Endodermal cell (in vitro differentiated cells): ENCODE results near the gene AAR2. TPM values are rescaled to one million over a fixed set of nuclear protein-coding genes. Genes with fewer than 3 reads are reported as not detected.

ENCODE experiments used
- DNase-seq: peaks from one replicate; pipeline ENCODE4 v3.0.0-alpha.2; 2017
- H3K27ac ChIP-seq: 2 replicates; pipeline ENCODE4 v1.5.1; 2013; ENCODE audit warnings: mild to moderate bottlenecking, low read depth, low read length, moderate library complexity
- H3K27me3 ChIP-seq: 2 replicates; pipeline ENCODE4 v1.6.1; 2013; ENCODE audit warnings: mild to moderate bottlenecking, low read length, moderate library complexity; ENCODE audit not compliant: insufficient read depth, control insufficient read depth, poor library complexity, severe bottlenecking
- H3K36me3 ChIP-seq: 2 replicates; pipeline ENCODE4 v1.7.0; 2013; ENCODE audit warnings: mild to moderate bottlenecking, low read length, moderate library complexity; ENCODE audit not compliant: control insufficient read depth, insufficient read depth
- H3K4me1 ChIP-seq: one replicate; pipeline ENCODE4 v1.7.0; 2013; ENCODE audit warnings: low read length; ENCODE audit not compliant: control insufficient read depth, insufficient read depth
- H3K4me3 ChIP-seq: 2 replicates; pipeline ENCODE4 v1.5.1; 2013; ENCODE audit warnings: mild to moderate bottlenecking, low read length, moderate library complexity
- H3K9ac ChIP-seq: 2 replicates; pipeline ENCODE4 v1.6.1; 2013; ENCODE audit warnings: mild to moderate bottlenecking, low read length, moderate library complexity; ENCODE audit not compliant: poor library complexity, severe bottlenecking; ENCODE audit errors: extremely low read depth
- H3K9me3 ChIP-seq: 2 replicates; pipeline ENCODE4 v1.6.1; 2013; ENCODE audit warnings: mild to moderate bottlenecking, low read length, moderate library complexity; ENCODE audit not compliant: control insufficient read depth
- H3K27ac Mint-ChIP-seq: 2 replicates; pipeline ENCODE4 v1.8.0; 2020; ENCODE audit warnings: mixed read lengths
- H3K27me3 Mint-ChIP-seq: 2 replicates; pipeline ENCODE4 v1.8.0; 2021; ENCODE audit warnings: mild to moderate bottlenecking, mixed read lengths; ENCODE audit not compliant: insufficient read depth
- H3K36me3 Mint-ChIP-seq: 2 replicates; pipeline ENCODE4 v1.8.0; 2020; ENCODE audit warnings: low read depth, mixed read lengths
- H3K4me1 Mint-ChIP-seq: 2 replicates; pipeline ENCODE4 v1.8.0; 2020; ENCODE audit warnings: mixed read lengths
- H3K4me3 Mint-ChIP-seq: 2 replicates; pipeline ENCODE4 v1.8.0; 2020; ENCODE audit warnings: mild to moderate bottlenecking, moderate library complexity, mixed read lengths
- H3K9me3 Mint-ChIP-seq: 2 replicates; pipeline ENCODE4 v1.8.0; 2020; ENCODE audit warnings: mild to moderate bottlenecking, mixed read lengths
- CTCF ChIP-seq: fragments of 200-600 bp; sonication (generic); conservative IDR thresholded peaks from 2 replicates; pipeline ENCODE4 v1.5.0; 2021; ENCODE audit warnings: antibody characterized with exemption, mild to moderate bottlenecking
- WGBS, 2 experiments: methylation state at CpG; one replicate each; pipeline versions ENCODE4 v1.1.5 to v1.1.7; 2013; ENCODE audit warnings: missing lambda C conversion rate in 2 of 2, mixed read lengths in 1 of 2; ENCODE audit not compliant: insufficient coverage in 1 of 2, insufficient read length in 1 of 2; 5-methylcytosine and 5-hydroxymethylcytosine counted together
- total RNA-seq, 2 donors: library from RNA; stranded (reverse); fragmentation: NEBNext Ultra II Directional in 1 of 2; extraction: Animal tissue kit (Norgen Biotek cat#: 25700) in 1 of 2; gene quantifications; 2 replicates in 1 of 2; 3 replicates in 1 of 2; pipeline ENCODE4 v1.2.1, GENCODE V29; 2021

Gene AAR2
- total RNA-seq, 2 donors from 2014 or later, result 23.5 to 24.3 TPM

GRCh38 chr20:36218380-36219064 lies 17.8 kb upstream of the AAR2 start:
- H3K4me1 ChIP-seq, result no peaks in the 10 kb centered on the region
- Mint-ChIP-seq H3K27ac (no peak overlapping the region), H3K4me1 (peaks cover 3% of the 10 kb centered on the region), H3K36me3 (no peaks in the 10 kb centered on the region), H3K4me3 (no peak overlapping the region), H3K27me3 (no peaks in the 10 kb centered on the region), H3K9me3 (no peaks in the 10 kb centered on the region)
- H3K9ac ChIP-seq, result no peak overlapping the region
- 88 to 98% methylated on average over 12 to 16 of the region's 16 CpGs for WGBS, 2 experiments
- no peaks in the 10 kb centered on the region for H3K9me3 ChIP-seq
- H3K36me3 ChIP-seq, result peaks cover 3% of the 10 kb centered on the region
- DNase-seq, result no peak
- no peaks in the 10 kb centered on the region for H3K27me3 ChIP-seq
- no peak overlapping the region for H3K27ac ChIP-seq
- no peak for TF ChIP-seq CTCF
- H3K4me3 ChIP-seq, result no peak overlapping the region

GRCh38 chr20:36219671-36220220 lies 16.5 kb upstream of the AAR2 start:
- no peak overlapping the region for H3K4me3 Mint-ChIP-seq
- H3K9me3 Mint-ChIP-seq, result no peaks in the 10 kb centered on the region
- H3K4me1 ChIP-seq, result no peaks in the 10 kb centered on the region
- H3K9me3 ChIP-seq, result no peaks in the 10 kb centered on the region
- H3K9ac ChIP-seq, result no peak overlapping the region
- H3K36me3 Mint-ChIP-seq, result no peaks in the 10 kb centered on the region
- H3K27ac Mint-ChIP-seq, result no peak overlapping the region
- peaks cover 3% of the 10 kb centered on the region for H3K36me3 ChIP-seq
- TF ChIP-seq CTCF, result no peak
- H3K27ac ChIP-seq, result no peak overlapping the region
- WGBS, 2 experiments, result 95 to 96% methylated on average over 9 to 16 of the region's 17 CpGs
- no peaks in the 10 kb centered on the region for H3K27me3 Mint-ChIP-seq
- no peaks in the 10 kb centered on the region for H3K27me3 ChIP-seq
- no peak for DNase-seq
- H3K4me1 Mint-ChIP-seq, result peaks cover 3% of the 10 kb centered on the region
- H3K4me3 ChIP-seq, result no peak overlapping the region

- DNase-seq, result no peak
- no peaks in the 10 kb centered on the region for H3K27me3 ChIP-seq
- Mint-ChIP-seq H3K27me3 (no peaks in the 10 kb centered on the region), H3K36me3 (no peaks in the 10 kb centered on the region), H3K4me1 (no peaks in the 10 kb centered on the region), H3K4me3 (no peak overlapping the region), H3K27ac (no peak overlapping the region), H3K9me3 (no peaks in the 10 kb centered on the region)
- no peaks in the 10 kb centered on the region for H3K36me3 ChIP-seq
- no peak for TF ChIP-seq CTCF
- no peaks in the 10 kb centered on the region for H3K4me1 ChIP-seq
- 90 to 91% methylated on average over 5 to 7 of the region's 7 CpGs for WGBS, 2 experiments
- H3K9me3 ChIP-seq, result no peaks in the 10 kb centered on the region
- H3K27ac ChIP-seq, result no peak overlapping the region
- no peak overlapping the region for H3K9ac ChIP-seq
- H3K4me3 ChIP-seq, result no peak overlapping the region
These were observed 10.6 kb upstream of the AAR2 start for GRCh38 chr20:36225666-36226065.
